Embryonic facial prominence (tissue), 1 donor: ENCODE results near the gene TOR4A.
"Not testable (repeated sequence)": the region's sequence is repeated elsewhere in the genome, so short reads cannot be mapped to it uniquely, and the experiment has no call there.

Source experiments
- DNase-seq: peaks from one replicate; pipeline ENCODE4 v3.0.0-alpha.2; 2016; ENCODE audit errors: extremely low spot score

TOR4A gene

DNA sequence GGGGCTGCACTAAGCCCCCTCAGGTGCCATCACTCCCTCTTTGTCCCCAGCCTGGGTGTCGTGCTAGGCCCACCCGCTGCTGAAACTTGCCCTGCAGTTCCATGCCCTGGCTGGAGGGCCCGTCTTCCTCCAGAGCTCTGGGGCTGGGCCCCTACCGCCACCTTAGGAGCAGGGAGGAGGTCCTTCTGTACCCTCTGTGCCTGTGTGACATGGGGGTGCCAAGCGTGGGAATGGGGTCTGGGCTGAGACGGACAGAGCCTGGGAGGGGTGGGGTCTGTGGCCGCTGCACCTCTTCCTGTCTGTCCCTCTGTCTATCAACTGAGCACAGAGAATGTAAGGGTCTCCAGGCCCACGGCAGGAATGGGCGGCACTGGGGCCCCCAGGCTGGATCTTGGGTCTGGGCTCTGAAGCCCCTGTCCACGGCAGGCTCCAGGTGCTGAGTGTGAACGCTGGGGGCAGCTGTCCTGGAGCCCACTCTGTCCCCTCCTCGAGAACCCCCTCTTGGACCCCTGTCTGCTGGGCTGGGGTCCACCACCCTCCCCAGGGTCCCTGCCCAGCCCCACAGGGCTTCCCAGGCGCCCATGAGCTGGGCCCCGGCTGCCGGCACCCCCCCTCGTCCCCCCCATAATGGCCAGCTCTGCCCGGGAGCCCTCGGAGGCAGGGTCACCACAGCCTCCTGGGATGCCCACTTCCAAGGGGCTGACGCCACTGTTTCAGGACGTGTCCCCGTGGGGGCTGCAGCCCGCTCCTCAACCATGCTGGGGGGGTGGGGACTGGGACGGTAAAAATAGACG, 40.4 kb downstream of the TOR4A start:
- DNase-seq: no peak

DNA sequence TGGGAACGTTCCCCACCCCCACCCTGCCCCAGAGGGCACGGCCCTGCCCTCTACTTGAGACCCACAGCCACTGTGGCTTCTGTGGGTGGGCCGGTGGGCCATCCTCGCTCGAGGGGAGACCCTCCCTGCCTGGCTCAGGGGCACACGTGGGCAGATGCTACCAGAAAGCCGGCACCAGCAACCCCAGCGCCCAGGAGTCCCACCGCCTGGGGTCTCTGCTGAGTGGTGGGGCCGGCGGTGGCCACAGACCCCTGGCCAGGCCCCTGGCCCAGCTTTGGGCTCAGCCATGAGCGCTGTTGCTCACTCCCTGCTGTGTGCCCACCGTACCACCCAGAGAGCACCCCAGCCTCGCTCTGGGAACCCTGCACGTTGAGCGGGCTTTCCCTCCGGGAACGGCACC, 41.1 kb downstream of the TOR4A start:
- DNase-seq: no peak

- no peak for DNase-seq
Observed at GRCh38 chr9:137319011-137319738, 41.6 kb downstream of the TOR4A start.

GRCh38 chr9:137319739-137320551, 42.4 kb downstream of the TOR4A start:
- DNase-seq: no peak

DNA sequence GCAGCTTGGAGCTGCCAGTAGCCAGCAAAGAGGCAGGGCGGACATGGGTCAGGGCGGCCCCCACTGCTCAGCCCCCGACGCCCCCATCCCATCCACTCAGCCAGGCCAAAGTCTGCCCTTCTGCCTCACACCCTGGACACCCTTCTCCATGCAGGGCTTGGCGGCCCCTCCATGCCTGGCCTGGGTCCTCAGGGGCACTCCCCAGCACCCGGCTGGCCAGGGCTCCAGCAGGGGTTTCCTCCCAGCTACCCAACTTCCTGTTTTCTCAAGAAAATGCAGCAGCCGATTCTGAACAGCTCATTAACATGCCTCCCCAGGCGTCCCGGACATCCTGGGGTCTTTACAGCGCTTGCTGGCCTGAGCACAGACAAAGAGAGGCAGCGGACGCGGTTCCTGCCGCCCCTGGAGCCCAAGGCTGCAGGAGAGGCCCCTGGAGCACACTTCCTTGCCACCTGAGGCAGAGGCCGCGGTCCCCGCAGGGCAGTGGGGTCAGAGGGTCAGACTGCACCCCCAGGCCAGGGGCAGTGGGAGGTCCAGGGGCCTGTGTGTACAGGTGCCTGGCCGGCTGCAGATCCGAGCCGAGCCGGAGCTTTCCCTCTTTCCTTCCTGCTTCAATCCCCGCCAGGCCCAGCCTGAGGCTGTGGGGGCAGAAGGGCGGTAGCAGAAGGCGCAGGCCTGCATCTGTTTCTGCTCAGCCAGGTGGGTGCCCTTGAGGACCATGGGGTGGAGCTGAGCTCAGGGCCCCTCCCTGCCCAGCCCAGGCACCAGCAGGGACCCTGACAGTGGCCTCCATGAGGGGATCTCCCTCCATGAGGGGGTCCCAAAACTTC, 43.2 kb downstream of the TOR4A start:
- DNase-seq: no peak

DNA sequence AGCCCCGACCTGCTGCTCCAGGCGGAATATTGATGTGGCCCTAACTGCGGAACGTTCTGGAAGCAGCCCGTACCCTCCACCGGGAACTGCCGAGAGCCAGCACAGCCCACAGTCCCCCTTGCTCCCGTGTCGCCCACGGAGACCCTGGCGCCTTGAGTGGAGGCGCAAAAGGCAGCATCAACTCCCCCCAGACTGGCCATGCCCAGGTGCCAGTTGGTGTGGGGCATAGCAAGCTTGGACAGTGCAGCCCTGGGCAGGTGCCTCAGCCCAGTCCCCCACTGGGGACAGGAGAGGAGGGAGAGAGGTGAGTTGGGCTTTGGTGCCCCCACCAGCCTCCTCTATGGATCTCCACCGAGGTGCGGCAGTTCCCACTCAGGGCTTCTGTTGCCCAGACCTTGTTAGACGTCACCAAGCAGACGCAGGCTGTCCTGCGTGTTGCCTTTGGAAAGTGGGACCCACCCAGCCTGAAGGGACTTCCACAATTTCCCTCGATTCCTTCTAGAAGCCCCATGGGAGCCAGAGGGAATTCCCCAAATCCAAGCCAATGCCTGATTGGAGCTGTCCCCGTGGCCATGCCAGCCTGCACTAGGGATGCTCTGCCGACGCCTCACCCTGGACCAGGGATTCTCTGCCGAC, 44.3 kb downstream of the TOR4A start:
- DNase-seq: no peak

GRCh38 chr9:137323531-137324331, 46.2 kb downstream of the TOR4A start:
- no peak for DNase-seq

GRCh38 chr9:137325124-137325523, 47.6 kb downstream of the TOR4A start:
- no peak for DNase-seq

GRCh38 chr9:137325799-137326198, 48.3 kb downstream of the TOR4A start:
- DNase-seq: no peak

DNA sequence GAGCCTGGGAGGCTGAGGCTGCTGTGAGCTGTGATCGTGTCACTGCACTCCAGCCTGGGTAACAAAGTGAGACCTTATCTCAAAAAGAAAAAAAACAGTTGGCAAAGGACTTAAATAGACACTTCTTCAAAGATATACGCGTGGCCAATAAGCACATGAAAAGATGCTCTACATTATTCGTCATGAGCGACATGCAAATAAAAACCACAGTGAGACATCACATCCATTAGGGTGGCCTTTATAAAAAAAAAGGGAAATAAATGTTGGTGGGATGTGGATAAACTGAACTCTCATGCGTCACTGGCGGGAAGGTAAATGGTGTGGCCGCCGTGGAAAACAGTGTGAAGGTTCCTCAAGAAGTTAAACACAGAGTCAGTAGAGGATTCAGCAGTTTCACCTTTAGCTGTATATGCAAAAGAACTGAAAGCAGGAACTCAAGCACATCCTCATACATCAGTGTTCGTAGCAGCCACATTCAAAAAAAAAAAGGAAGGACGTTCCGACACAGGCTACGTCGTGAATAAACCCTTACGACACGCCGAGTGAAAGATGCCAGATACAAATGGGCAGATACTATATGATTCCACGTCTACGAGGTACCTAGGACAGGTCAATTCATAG, 49.0 kb downstream of the TOR4A start:
- DNase-seq: no peak

DNA sequence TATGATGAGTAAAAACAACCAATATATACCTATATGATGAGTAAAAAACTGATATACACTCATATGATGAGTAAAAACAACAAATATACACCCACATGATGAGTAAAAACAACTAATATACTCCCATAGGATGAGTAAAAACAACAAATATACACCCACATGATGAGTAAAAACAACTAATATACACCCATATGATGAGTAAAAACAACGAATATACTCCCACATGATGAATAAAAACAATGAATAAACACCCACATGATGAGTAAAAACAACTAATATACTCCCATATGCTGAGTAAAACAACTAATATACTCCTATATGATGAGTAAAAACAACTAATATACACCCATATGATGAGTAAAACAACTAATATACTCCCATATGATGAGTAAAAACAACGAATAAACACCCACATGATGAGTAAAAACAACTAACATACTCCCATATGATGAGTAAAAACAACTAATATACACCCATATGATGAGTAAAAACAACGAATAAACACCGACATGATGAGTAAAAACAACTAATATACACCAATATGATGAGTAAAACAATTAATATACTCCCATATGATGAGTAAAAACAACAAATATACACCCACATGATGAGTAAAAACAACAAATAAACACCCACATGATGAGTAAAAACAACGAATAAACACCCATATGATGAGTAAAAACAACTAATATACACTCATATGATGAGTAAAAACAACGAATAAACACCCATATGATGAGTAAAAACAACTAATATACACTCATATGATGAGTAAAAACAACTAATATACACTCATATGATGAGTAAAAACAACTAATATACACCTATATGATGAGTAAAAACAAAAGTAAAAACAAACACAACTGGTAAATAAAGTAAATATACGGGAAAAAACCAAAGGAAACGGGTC, 50.4 kb downstream of the TOR4A start:
- DNase-seq: not testable (repeated sequence)

GRCh38 chr9:137329590-137329989, 52.1 kb downstream of the TOR4A start:
- not testable (repeated sequence) for DNase-seq

GRCh38 chr9:137330689-137331088, 53.2 kb downstream of the TOR4A start:
- no peak for DNase-seq

GRCh38 chr9:137331929-137332328, 54.4 kb downstream of the TOR4A start:
- DNase-seq: no peak
